RWPE1 (cell line): ENCODE measurements around the gene ANO2.

ENCODE experiments used
- CTCF ChIA-PET: fragments of 350-600 bp; sonication (Branson Sonifier 250); formaldehyde crosslinking; extraction: SDS; loops from one replicate; lab custom pipeline; 2021; lab: Yijun Ruan, JAX
- POLR2A ChIA-PET: fragments of 400-600 bp; formaldehyde crosslinking; extraction: SDS; loops from one replicate; lab custom pipeline; 2020; ENCODE audit warnings: antibody characterized with exemption; ENCODE audit not compliant: low non-redundant PET; lab: Yijun Ruan, JAX
- DNase-seq: peaks from one replicate; pipeline ENCODE4 v3.0.0; 2012; ENCODE audit warnings: low spot score
- H3K27ac ChIP-seq: fragments of 450-650 bp; 2 replicates; pipeline ENCODE4 v1.5.1; 2017
- CTCF ChIP-seq: fragments of 450-650 bp; conservative IDR thresholded peaks from 2 replicates; pipeline ENCODE4 v1.5.1; 2017; ENCODE audit warnings: low read depth, mild to moderate bottlenecking

The ANO2 gene

GRCh38 chr12:5736016-5736415 is 209.0 kb downstream of the ANO2 start:
- no peak for DNase-seq
- no peak overlapping the region for H3K27ac ChIP-seq
- ChIA-PET CTCF (no interaction called here), POLR2A (no interaction called here)
- TF ChIP-seq CTCF: no peak

DNA sequence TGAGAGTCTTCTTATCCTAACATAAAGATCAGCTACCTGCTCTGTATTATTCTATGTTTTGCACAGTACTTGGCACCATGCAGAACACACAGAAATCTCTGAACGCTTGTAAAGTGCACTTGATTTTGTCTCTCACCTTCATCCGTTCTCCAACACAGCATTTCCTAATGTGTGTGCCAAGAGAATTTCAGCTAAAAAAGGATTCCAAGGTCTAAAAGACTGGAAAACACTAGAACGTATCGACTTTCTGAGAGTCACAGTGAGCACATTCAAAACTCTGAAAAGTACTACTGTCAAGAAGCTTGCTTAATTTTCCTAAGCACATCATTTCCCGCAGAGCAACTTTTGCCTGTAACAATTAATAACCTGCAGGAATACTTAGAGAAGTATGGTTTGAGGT is 211.1 kb downstream of the ANO2 start:
- DNase-seq: no peak
- POLR2A ChIA-PET: no interaction called here
- no peak overlapping the region for H3K27ac ChIP-seq
- CTCF ChIA-PET: interaction anchor here (0.7 kb wide), 1 partner anchor 15 kb away, joined by 3 read pairs; no protein-coding TSS in a partner anchor
- no peak for TF ChIP-seq CTCF

- ChIA-PET POLR2A (no interaction called here), CTCF (interaction anchor here (0.7 kb wide), 1 partner anchor 14 kb away, joined by 3 read pairs; no protein-coding TSS in a partner anchor)
- H3K27ac ChIP-seq: no peak overlapping the region
- peak; percentile 83 for DNase-seq
- TF ChIP-seq CTCF: no peak
Observed at GRCh38 chr12:5733136-5733755, 211.8 kb downstream of the ANO2 start.

DNA sequence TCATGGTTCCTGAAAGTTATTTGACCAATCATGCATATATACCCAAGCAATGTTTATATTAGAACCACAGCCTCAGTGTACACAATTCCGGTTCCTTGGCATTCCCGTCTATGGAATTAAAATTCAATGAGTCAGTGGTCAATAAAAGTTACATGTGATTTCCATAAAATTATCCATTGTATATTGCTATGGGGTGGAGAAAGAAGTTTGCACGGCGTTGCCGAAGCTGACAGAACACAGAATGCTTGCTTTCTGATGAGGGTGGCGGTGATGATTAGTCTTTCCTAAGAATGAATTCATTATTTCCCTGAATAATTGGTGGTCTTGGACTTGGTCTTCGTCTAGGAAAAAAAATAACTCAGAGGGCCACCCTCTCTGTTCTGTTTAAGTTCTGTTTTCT is 214.1 kb downstream of the ANO2 start:
- no peak overlapping the region for H3K27ac ChIP-seq
- no peak for DNase-seq
- CTCF ChIA-PET: no interaction called here
- TF ChIP-seq CTCF: no peak
- POLR2A ChIA-PET: no interaction called here

GRCh38 chr12:5723711-5724252 is 221.3 kb downstream of the ANO2 start:
- TF ChIP-seq CTCF: no peak
- no peak for DNase-seq
- POLR2A ChIA-PET: no interaction called here
- CTCF ChIA-PET: no interaction called here
- no peak overlapping the region for H3K27ac ChIP-seq

DNA sequence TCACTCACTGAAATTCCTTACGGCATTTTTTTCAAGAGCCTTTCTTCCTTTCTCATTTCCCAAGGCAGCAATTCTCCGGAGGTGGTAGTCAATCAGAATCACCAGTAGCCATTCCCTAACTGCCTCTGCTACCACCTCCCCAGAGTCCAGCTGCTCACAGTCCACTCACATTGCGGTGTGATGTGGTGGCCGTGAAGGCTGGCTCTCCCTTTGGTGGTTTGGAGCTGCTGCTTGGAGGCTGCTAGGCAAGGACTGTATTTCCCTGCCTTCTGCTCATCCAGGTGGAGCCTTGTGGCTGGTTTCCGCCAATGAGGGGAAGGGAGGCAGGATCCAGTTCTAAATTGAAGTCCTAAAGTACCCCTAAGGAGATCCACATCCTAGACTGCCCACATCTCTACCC is 222.0 kb downstream of the ANO2 start:
- CTCF ChIA-PET: no interaction called here
- no peak overlapping the region for H3K27ac ChIP-seq
- TF ChIP-seq CTCF: no peak
- no peak for DNase-seq
- POLR2A ChIA-PET: no interaction called here
